GM23248 (cell line): ENCODE measurements around the gene KRT83. TPM values are rescaled to one million over a fixed set of nuclear protein-coding genes. Genes with fewer than 3 reads are reported as not detected.
A peak's percentile ranks its signal among the peaks of the same experiment; 100 is the strongest.

Experiments
- DNase-seq: peaks from one replicate; pipeline ENCODE4 v3.0.0-alpha.2; 2015
- H2AFZ ChIP-seq: fragments of 200-600 bp; sonication (generic); 2 replicates; pipeline ENCODE4 v1.6.1; 2016; ENCODE audit warnings: antibody characterized with exemption
- H3F3A ChIP-seq: fragments of 200-600 bp; sonication (generic); 2 replicates; pipeline ENCODE4 v1.6.1; 2016; ENCODE audit warnings: mild to moderate bottlenecking, antibody characterized with exemption, mixed run types; ENCODE audit not compliant: insufficient read depth
- H3K27ac ChIP-seq: fragments of 200-600 bp; sonication (generic); 2 replicates; pipeline ENCODE4 v1.5.1; 2016; ENCODE audit warnings: mild to moderate bottlenecking
- H3K27me3 ChIP-seq: fragments of 200-600 bp; sonication (generic); replicated peaks from 2 replicates; pipeline ENCODE4 v1.6.1; 2016; ENCODE audit warnings: mild to moderate bottlenecking; ENCODE audit not compliant: insufficient read depth
- H3K36me3 ChIP-seq: fragments of 200-600 bp; sonication (generic); 2 replicates; pipeline ENCODE4 v1.6.1; 2016; ENCODE audit warnings: low read depth, mild to moderate bottlenecking
- H3K4me1 ChIP-seq: fragments of 200-600 bp; sonication (generic); 2 replicates; pipeline ENCODE4 v1.6.1; 2016; ENCODE audit warnings: mild to moderate bottlenecking; ENCODE audit not compliant: insufficient read depth
- H3K4me2 ChIP-seq: fragments of 200-600 bp; sonication (generic); one replicate; pipeline ENCODE4 v1.6.1; 2016; ENCODE audit warnings: mild to moderate bottlenecking; ENCODE audit not compliant: unreplicated experiment
- H3K4me3 ChIP-seq: fragments of 200-600 bp; sonication (generic); 2 replicates; pipeline ENCODE4 v1.5.1; 2016; ENCODE audit warnings: mild to moderate bottlenecking
- H3K79me2 ChIP-seq: fragments of 200-600 bp; sonication (generic); 2 replicates; pipeline ENCODE4 v1.6.1; 2016; ENCODE audit warnings: mild to moderate bottlenecking; ENCODE audit not compliant: insufficient read depth
- H3K9ac ChIP-seq: fragments of 200-600 bp; sonication (generic); 2 replicates; pipeline ENCODE4 v1.6.1; 2016; ENCODE audit warnings: mild to moderate bottlenecking
- H3K9me2 ChIP-seq: fragments of 200-600 bp; sonication (generic); 2 replicates; pipeline ENCODE4 v1.6.1; 2016; ENCODE audit warnings: mixed run types, mild to moderate bottlenecking, moderate library complexity; ENCODE audit not compliant: insufficient read depth
- H3K9me3 ChIP-seq: fragments of 200-600 bp; sonication (generic); one replicate; pipeline ENCODE4 v1.6.1; 2017; ENCODE audit warnings: low read depth
- H4K20me1 ChIP-seq: fragments of 200-600 bp; sonication (generic); 2 replicates; pipeline ENCODE4 v1.6.0; 2016; ENCODE audit not compliant: insufficient read depth
- EZH2 ChIP-seq: fragments of 200-600 bp; sonication (generic); IDR thresholded peaks from 2 replicates; pipeline ENCODE4 v1.6.1; 2018; ENCODE audit warnings: antibody characterized with exemption, mild to moderate bottlenecking; ENCODE audit not compliant: insufficient read depth, poor library complexity, severe bottlenecking
- EZH2phosphoT487 ChIP-seq: fragments of 200-600 bp; sonication (generic); IDR thresholded peaks from 2 replicates; pipeline ENCODE4 v1.6.1; 2018; ENCODE audit warnings: antibody characterized with exemption, moderate library complexity, mild to moderate bottlenecking, low read depth; ENCODE audit not compliant: insufficient read depth
- WGBS, 2 experiments: methylation state at CpG; one replicate each; pipeline ENCODE4 v1.1.6; 2015 to 2017; ENCODE audit warnings: low lambda C conversion rate in 2 of 2, low coverage in 1 of 2; ENCODE audit errors: missing lambda C conversion rate in 2 of 2; 5-methylcytosine and 5-hydroxymethylcytosine counted together
- in situ Hi-C: fragments of 300-500 bp; cut with MboI; formaldehyde crosslinking; loops from 2 replicates; pipeline ENCODE4 v1.15.0; 2020
- polyA plus RNA-seq: library from polyadenylated mRNA; unstranded; fragments of >200 nt; fragmentation: Nextera tagmentation; extraction: Ambion mirVana; gene quantifications from 2 replicates; pipeline ENCODE4 v1.2.1, GENCODE V29; 2016
- total RNA-seq: library from RNA; depleted of rRNA; stranded (reverse); fragments of >200 nt; shearing (Covaris generic); gene quantifications from 2 replicates; pipeline ENCODE4 v1.2.3, GENCODE V29; 2014

KRT83 gene
- total and polyA plus RNA-seq, 2 experiments from 2014 or later = not detected

GRCh38 chr12:52355176-52355575, 34.0 kb upstream of the KRT83 start:
- Histone ChIP-seq H3K9me2 (no peaks in the 10 kb centered on the region), H3K36me3 (no peaks in the 10 kb centered on the region), H3K9me3 (no peaks in the 10 kb centered on the region), H3F3A (no peaks in the 10 kb centered on the region), H2AFZ (no peak overlapping the region), H3K27ac (no peak overlapping the region), H3K27me3 (peaks cover 48% of the 10 kb centered on the region), H3K79me2 (no peaks in the 10 kb centered on the region), H3K4me2 (no peak overlapping the region), H3K4me1 (no peaks in the 10 kb centered on the region), H3K9ac (no peak overlapping the region), H4K20me1 (no peaks in the 10 kb centered on the region), H3K4me3 (no peak overlapping the region)
- in situ Hi-C loops = no loop called here
- DNase-seq = peak; percentile 22
- WGBS, 2 experiments = 68 to 74% methylated on average over 8 of the region's 8 CpGs
- TF ChIP-seq EZH2 = no peak
- no peak for TF ChIP-seq EZH2phosphoT487

GRCh38 chr12:52354200-52354599, 33.0 kb upstream of the KRT83 start:
- H3K4me3 ChIP-seq = no peak overlapping the region
- H3K79me2 ChIP-seq = no peaks in the 10 kb centered on the region
- H3K27me3 ChIP-seq = peaks cover 48% of the 10 kb centered on the region
- H3K9ac ChIP-seq = no peak overlapping the region
- in situ Hi-C loops = no loop called here
- no peaks in the 10 kb centered on the region for H3K9me2 ChIP-seq
- no peaks in the 10 kb centered on the region for H3K36me3 ChIP-seq
- no peaks in the 10 kb centered on the region for H3F3A ChIP-seq
- H3K4me1 ChIP-seq = no peaks in the 10 kb centered on the region
- H4K20me1 ChIP-seq = no peaks in the 10 kb centered on the region
- H3K27ac ChIP-seq = no peak overlapping the region
- H3K4me2 ChIP-seq = no peak overlapping the region
- no peak for DNase-seq
- 2 to 3% methylated on average over 5 of the region's 5 CpGs for WGBS, 2 experiments
- no peak overlapping the region for H2AFZ ChIP-seq
- TF ChIP-seq EZH2 (no peak), EZH2phosphoT487 (no peak)
- H3K9me3 ChIP-seq = no peaks in the 10 kb centered on the region

- no peak overlapping the region for H3K27ac ChIP-seq
- H3K4me3 ChIP-seq = no peak overlapping the region
- H3K4me1 ChIP-seq = no peaks in the 10 kb centered on the region
- H3K4me2 ChIP-seq = no peak overlapping the region
- H3K9me3 ChIP-seq = no peaks in the 10 kb centered on the region
- no peaks in the 10 kb centered on the region for H4K20me1 ChIP-seq
- no peak for TF ChIP-seq EZH2phosphoT487
- TF ChIP-seq EZH2 = no peak
- H3K9me2 ChIP-seq = no peaks in the 10 kb centered on the region
- H3K36me3 ChIP-seq = no peaks in the 10 kb centered on the region
- no peak overlapping the region for H2AFZ ChIP-seq
- H3K9ac ChIP-seq = no peak overlapping the region
- 68 to 70% methylated on average over 3 of the region's 3 CpGs for WGBS, 2 experiments
- in situ Hi-C loops = no loop called here
- peaks cover 48% of the 10 kb centered on the region for H3K27me3 ChIP-seq
- no peak for DNase-seq
- no peaks in the 10 kb centered on the region for H3K79me2 ChIP-seq
- no peaks in the 10 kb centered on the region for H3F3A ChIP-seq
These were observed 32.6 kb upstream of the KRT83 start for GRCh38 chr12:52353766-52354165.

GRCh38 chr12:52352951-52353350, 31.8 kb upstream of the KRT83 start:
- Histone ChIP-seq H3K79me2 (no peaks in the 10 kb centered on the region), H3K27me3 (peaks cover 40% of the 10 kb centered on the region), H3K4me1 (no peaks in the 10 kb centered on the region), H3K27ac (no peak overlapping the region), H3K36me3 (no peaks in the 10 kb centered on the region), H3K9ac (no peak overlapping the region), H4K20me1 (no peaks in the 10 kb centered on the region), H3K9me2 (no peaks in the 10 kb centered on the region), H3F3A (no peaks in the 10 kb centered on the region), H2AFZ (no peak overlapping the region), H3K9me3 (no peaks in the 10 kb centered on the region), H3K4me3 (no peak overlapping the region), H3K4me2 (no peak overlapping the region)
- in situ Hi-C loops = no loop called here
- 55 to 60% methylated on average over 2 of the region's 2 CpGs for WGBS, 2 experiments
- DNase-seq = no peak
- no peak for TF ChIP-seq EZH2phosphoT487
- no peak for TF ChIP-seq EZH2
